ENCODE measurements around the gene CHST11.
"Not testable (repeated sequence)": the region's sequence is repeated elsewhere in the genome, so short reads cannot be mapped to it uniquely, and the experiment has no call there.

The CHST11 gene

GRCh38 chr12:104526320-104526719 lies 69.6 kb downstream of the CHST11 start:
- no peak for DNase-seq (ENCODE audit: low read depth in 2 of 2)

- DNase-seq (ENCODE audit: low read depth in 2 of 2): no peak
Observed at GRCh38 chr12:104526751-104527150, 70.0 kb downstream of the CHST11 start.

GRCh38 chr12:104527653-104528052 lies 70.9 kb downstream of the CHST11 start:
- DNase-seq (ENCODE audit: low read depth in 2 of 2): not testable (repeated sequence)

GRCh38 chr12:104529130-104529874 lies 72.6 kb downstream of the CHST11 start:
- no peak for DNase-seq (ENCODE audit: low read depth in 2 of 2)

- no peak for DNase-seq (ENCODE audit: low read depth in 2 of 2)
Observed at GRCh38 chr12:104532636-104533035, 75.9 kb downstream of the CHST11 start.

- DNase-seq (ENCODE audit: low read depth in 2 of 2): no peak
Observed at GRCh38 chr12:104533134-104533533, 76.4 kb downstream of the CHST11 start.

GRCh38 chr12:104534162-104534856 lies 77.6 kb downstream of the CHST11 start:
- no peak for DNase-seq (ENCODE audit: low read depth in 2 of 2)

- DNase-seq (ENCODE audit: low read depth in 2 of 2): no peak
Observed at GRCh38 chr12:104534857-104535248, 78.1 kb downstream of the CHST11 start.

GRCh38 chr12:104535369-104535768 lies 78.6 kb downstream of the CHST11 start:
- DNase-seq (ENCODE audit: low read depth in 2 of 2): no peak

- no peak for DNase-seq (ENCODE audit: low read depth in 2 of 2)
Observed at GRCh38 chr12:104536841-104537240, 80.1 kb downstream of the CHST11 start.

GRCh38 chr12:104538056-104538455 lies 81.3 kb downstream of the CHST11 start:
- no peak for DNase-seq (ENCODE audit: low read depth in 2 of 2)

GRCh38 chr12:104538891-104539462 lies 82.2 kb downstream of the CHST11 start:
- no peak for DNase-seq (ENCODE audit: low read depth in 2 of 2)

- no peak for DNase-seq (ENCODE audit: low read depth in 2 of 2)
Observed at GRCh38 chr12:104544836-104545235, 88.1 kb downstream of the CHST11 start.

- DNase-seq (ENCODE audit: low read depth in 2 of 2): no peak
Observed at GRCh38 chr12:104546575-104546974, 89.8 kb downstream of the CHST11 start.

GRCh38 chr12:104547235-104547634 lies 90.5 kb downstream of the CHST11 start:
- DNase-seq (ENCODE audit: low read depth in 2 of 2): no peak

- DNase-seq (ENCODE audit: low read depth in 2 of 2): no peak
Observed at GRCh38 chr12:104549815-104550480, 93.2 kb downstream of the CHST11 start.

- DNase-seq (ENCODE audit: low read depth in 2 of 2): no peak
Observed at GRCh38 chr12:104551313-104551931, 94.7 kb downstream of the CHST11 start.

GRCh38 chr12:104553421-104553820 lies 96.7 kb downstream of the CHST11 start:
- no peak for DNase-seq (ENCODE audit: low read depth in 2 of 2)

GRCh38 chr12:104555648-104556047 lies 98.9 kb downstream of the CHST11 start:
- no peak for DNase-seq (ENCODE audit: low read depth in 2 of 2)

GRCh38 chr12:104557488-104558195 lies 100.9 kb downstream of the CHST11 start:
- DNase-seq (ENCODE audit: low read depth in 2 of 2): no peak

GRCh38 chr12:104560881-104561280 lies 104.1 kb downstream of the CHST11 start:
- DNase-seq (ENCODE audit: low read depth in 2 of 2): no peak
